Melanocyte of skin (primary cell): Measurements from ENCODE around the gene STRAP. TPM values are rescaled to one million over a fixed set of nuclear protein-coding genes. Genes with fewer than 3 reads are reported as not detected.

Experiments
- total RNA-seq, 2 donors: library from RNA; depleted of rRNA; stranded (reverse); fragments of >200 nt; gene quantifications; 2 replicates each; pipeline ENCODE4 v1.2.3, GENCODE V29; 2012

The STRAP gene, protein sequence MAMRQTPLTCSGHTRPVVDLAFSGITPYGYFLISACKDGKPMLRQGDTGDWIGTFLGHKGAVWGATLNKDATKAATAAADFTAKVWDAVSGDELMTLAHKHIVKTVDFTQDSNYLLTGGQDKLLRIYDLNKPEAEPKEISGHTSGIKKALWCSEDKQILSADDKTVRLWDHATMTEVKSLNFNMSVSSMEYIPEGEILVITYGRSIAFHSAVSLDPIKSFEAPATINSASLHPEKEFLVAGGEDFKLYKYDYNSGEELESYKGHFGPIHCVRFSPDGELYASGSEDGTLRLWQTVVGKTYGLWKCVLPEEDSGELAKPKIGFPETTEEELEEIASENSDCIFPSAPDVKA
- 10 to 100 TPM; 61.9 to 98.2 TPM for total RNA-seq

DNA sequence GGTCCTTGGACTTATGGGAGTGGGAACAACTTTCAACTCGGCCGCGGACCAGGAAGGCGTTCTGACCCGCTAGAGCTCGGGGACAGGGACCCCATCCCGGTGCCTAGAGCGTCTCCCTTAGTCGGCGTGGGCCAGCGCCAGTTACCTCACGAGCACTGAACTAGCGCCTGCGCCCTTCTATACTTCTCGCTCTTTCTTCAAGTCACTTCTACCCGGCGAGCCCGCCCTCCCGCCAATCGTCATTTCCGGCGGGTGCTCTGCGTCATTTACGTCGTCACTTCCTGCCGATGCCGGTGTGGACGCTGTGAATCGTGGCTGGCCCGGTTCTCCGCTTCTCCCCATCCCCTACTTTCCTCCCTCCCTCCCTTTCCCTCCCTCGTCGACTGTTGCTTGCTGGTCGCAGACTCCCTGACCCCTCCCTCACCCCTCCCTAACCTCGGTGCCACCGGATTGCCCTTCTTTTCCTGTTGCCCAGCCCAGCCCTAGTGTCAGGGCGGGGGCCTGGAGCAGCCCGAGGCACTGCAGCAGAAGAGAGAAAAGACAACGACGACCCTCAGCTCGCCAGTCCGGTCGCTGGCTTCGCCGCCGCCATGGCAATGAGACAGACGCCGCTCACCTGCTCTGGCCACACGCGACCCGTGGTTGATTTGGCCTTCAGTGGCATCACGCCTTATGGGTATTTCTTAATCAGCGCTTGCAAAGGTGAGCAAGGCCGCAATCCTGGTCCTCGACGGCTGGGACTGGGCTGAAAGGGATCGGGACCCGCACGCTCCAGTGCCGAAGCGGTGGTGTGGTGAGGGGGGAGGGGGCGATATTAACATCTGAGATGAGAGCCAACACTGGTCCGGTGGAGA lies at the start of gene STRAP:
TSS of gene STRAP (plus strand) at position 270 of the 854 bp plus-strand sequence. CDS start at position 591, 321 bp downstream.

GRCh38 chr12:15910864-15911721 lies 28.9 kb downstream of the STRAP start, which contains the start of gene DERA:
Gene DERA (plus strand): TSS chr12:15911332. CDS start chr12:15911384, 52 bp downstream.

Other genes with a start within 250 kb of the STRAP start
- gene EPS8, start 93.0 kb upstream of the STRAP start, total RNA-seq, result 100 to 1,000 TPM; 129 to 156 TPM
- gene DERA, start 28.9 kb downstream of the STRAP start, total RNA-seq, result 10 to 100 TPM; 70.5 to 73.6 TPM